NT2/D1 (cell line): Measurements from ENCODE around the gene TMEM87A.

Experiments
- YY1 ChIP-seq: IDR thresholded peaks from 2 replicates; pipeline ENCODE4 v1.6.1; 2011; ENCODE audit not compliant: insufficient read length, insufficient read depth
- ZNF274 ChIP-seq: IDR thresholded peaks from 2 replicates; pipeline ENCODE4 v1.6.1; 2011; ENCODE audit warnings: mild to moderate bottlenecking, low read depth, low read length

DNA sequence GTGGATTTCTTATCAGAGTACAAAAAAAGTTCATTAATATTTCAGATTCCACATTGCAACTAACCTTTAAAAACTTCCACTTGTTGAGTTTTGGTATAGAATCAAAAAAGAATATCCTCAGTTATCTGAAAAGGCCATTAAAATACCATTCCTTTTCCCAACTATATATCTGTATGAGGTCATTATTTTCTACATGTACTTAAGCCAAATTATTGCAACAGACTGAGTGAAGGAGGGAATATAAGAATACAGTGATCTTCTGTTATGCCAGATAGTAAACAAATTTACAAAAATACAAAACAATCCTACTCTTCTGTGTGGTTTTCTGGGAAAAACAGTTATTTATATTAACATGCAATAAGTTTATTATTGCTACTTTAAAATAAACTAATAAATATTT lies 5.9 kb downstream of the TMEM87A start:
- TF ChIP-seq ZNF274: no peak
- no peak for TF ChIP-seq YY1
